HG02973 (cell line): ENCODE data around the gene TECTB.

Source experiments
- ATAC-seq: cut with Tn5 transposase; IDR thresholded peaks from one replicate; pipeline ENCODE4 v1.9.1; 2021; ENCODE audit warnings: moderate library complexity; ENCODE audit not compliant: unreplicated experiment

TECTB gene

GRCh38 chr10:112345743-112346142, 62.5 kb downstream of the TECTB start:
- no peak for ATAC-seq

- ATAC-seq: no peak
Measured at GRCh38 chr10:112346774-112347173, 63.6 kb downstream of the TECTB start.

- ATAC-seq: no peak
Measured at GRCh38 chr10:112347709-112348671, 64.8 kb downstream of the TECTB start.

GRCh38 chr10:112348759-112349158, 65.6 kb downstream of the TECTB start:
- ATAC-seq: no peak

GRCh38 chr10:112349521-112350085, 66.4 kb downstream of the TECTB start:
- no peak for ATAC-seq

GRCh38 chr10:112351146-112351545, 67.9 kb downstream of the TECTB start:
- no peak for ATAC-seq

GRCh38 chr10:112352044-112352443, 68.8 kb downstream of the TECTB start:
- no peak for ATAC-seq

- ATAC-seq: no peak
Measured at GRCh38 chr10:112353046-112353445, 69.8 kb downstream of the TECTB start.
